Esophagus squamous epithelium (tissue), 5 donors: ENCODE measurements around the gene EMC8. TPM values are rescaled to one million over a fixed set of nuclear protein-coding genes. Genes with fewer than 3 reads are reported as not detected.
"Not testable (repeated sequence)": the region's sequence is repeated elsewhere in the genome, so short reads cannot be mapped to it uniquely, and the experiment has no call there.

Experiments used
- DNase-seq: peaks from one replicate; lab custom pipeline; 2025; lab: John Stamatoyannopoulos, UW
- H3K27ac ChIP-seq, 4 donors: fragments of 200-600 bp; sonication (generic); one replicate each; pipeline ENCODE4 v1.5.1; 2016 to 2019; ENCODE audit warnings: mild to moderate bottlenecking in 1 of 4
- H3K27me3 ChIP-seq, 4 donors: fragments of 200-600 bp; sonication (generic); 1 replicate in 3 of 4; 2 replicates in 1 of 4; pipeline versions ENCODE4 v1.5.1 to v1.6.0; 2017 to 2021; ENCODE audit warnings: antibody characterized with exemption in 1 of 4
- H3K36me3 ChIP-seq, 3 donors: fragments of 200-600 bp; sonication (generic); one replicate each; pipeline ENCODE4 v1.5.1; 2016 to 2019
- H3K4me1 ChIP-seq, 3 donors: fragments of 200-600 bp; sonication (generic); one replicate each; pipeline ENCODE4 v1.5.1; 2017 to 2019
- H3K4me3 ChIP-seq, 4 donors: fragments of 200-600 bp; sonication (generic); 1 replicate in 3 of 4; 2 replicates in 1 of 4; pipeline ENCODE4 v1.5.1; 2016 to 2019; ENCODE audit warnings: mild to moderate bottlenecking in 2 of 4, moderate library complexity in 1 of 4
- H3K9me3 ChIP-seq, 3 donors: fragments of 200-600 bp; sonication (generic); one replicate each; pipeline ENCODE4 v1.5.1; 2016 to 2019
- CTCF ChIP-seq, 6 experiments: fragments of 450-650 bp in 4 of 6; fragments of 200-600 bp in 2 of 6; sonication (generic) in 2 of 6; IDR thresholded peaks; one replicate each; pipeline ENCODE4 v1.5.1; 2016 to 2019; ENCODE audit warnings: antibody characterized with exemption in 6 of 6, mild to moderate bottlenecking in 4 of 6, moderate library complexity in 4 of 6
- POLR2A ChIP-seq, 4 donors: fragments of 450-650 bp; IDR thresholded peaks; one replicate each; pipeline ENCODE4 v1.6.1; 2017; ENCODE audit warnings: antibody characterized with exemption in 4 of 4, mild to moderate bottlenecking in 4 of 4, moderate library complexity in 3 of 4
- whole genome bisulfite sequencing, 2 donors: methylation state at CpG; one replicate each; pipeline ENCODE4 v1.1.5; 2018; 5-methylcytosine and 5-hydroxymethylcytosine counted together
- intact Hi-C: fragments of 100-400 bp; cut with DNase I; formaldehyde crosslinking; loops from one replicate; pipeline ENCODE4 v1.15.0; 2022
- total RNA-seq, 4 donors: library from RNA; depleted of rRNA; stranded (reverse); fragments of >200 nt; gene quantifications; one replicate each; pipeline ENCODE4 v1.1.0, GENCODE V29; 2016
- donor health status: DM: yes; HTN: yes; CAD: no.

The EMC8 gene
- total RNA-seq, 4 donors from 2014 or later = 18.7 to 32.4 (median 23.9) TPM

- Histone ChIP-seq H3K27me3 (peaks cover 0 to 68% (median 0%) of the 10 kb centered on the region in 4 donors), H3K4me3 (no peak overlapping the region), H3K4me1 (no peaks in the 10 kb centered on the region), H3K9me3 (no peaks in the 10 kb centered on the region), H3K27ac (no peak overlapping the region), H3K36me3 (no peaks in the 10 kb centered on the region)
- 66 to 77% methylated on average over 9 to 12 of the region's 21 CpGs for WGBS, 2 donors
- intact Hi-C loops = no loop called here
- no peak for DNase-seq
- TF ChIP-seq POLR2A (IDR thresholded peaks at IDR 0.05) = no peak
- no peak for TF ChIP-seq CTCF (IDR thresholded peaks at IDR 0.05)
These were observed 39.7 kb upstream of the EMC8 start for GRCh38 chr16:85838876-85839585.

- WGBS, 2 donors = 73 to 84% methylated on average over 9 to 11 of the region's 11 CpGs
- H3K27me3 ChIP-seq = peaks cover 0 to 71% (median 0%) of the 10 kb centered on the region in 4 donors
These were observed 39.0 kb upstream of the EMC8 start for GRCh38 chr16:85838381-85838780.

GRCh38 chr16:85837654-85838053, 38.3 kb upstream of the EMC8 start:
- H3K27ac ChIP-seq, H3K4me1 ChIP-seq, H3K9me3 ChIP-seq, intact Hi-C loops, H3K4me3 ChIP-seq, DNase-seq, H3K36me3 ChIP-seq: not testable (repeated sequence)
- WGBS, 2 donors = 76 to 79% methylated on average over 4 of the region's 4 CpGs
- H3K27me3 ChIP-seq = peaks cover 0 to 75% (median 0%) of the 10 kb centered on the region in 4 donors

More at GRCh38 chr16:85838381-85838780, 39.0 kb upstream of the EMC8 start:
- intact Hi-C loops = no loop called here
- no peak overlapping the region for H3K4me3 ChIP-seq
- no peaks in the 10 kb centered on the region for H3K36me3 ChIP-seq
- TF ChIP-seq POLR2A (IDR thresholded peaks at IDR 0.05) (no peak), CTCF (IDR thresholded peaks at IDR 0.05) (no peak)
- no peaks in the 10 kb centered on the region for H3K9me3 ChIP-seq
- H3K27ac ChIP-seq = no peak overlapping the region
- H3K4me1 ChIP-seq = no peaks in the 10 kb centered on the region
- DNase-seq = no peak

- Histone ChIP-seq H3K27me3 (peaks cover 0 to 80% (median 0%) of the 10 kb centered on the region in 4 donors), H3K4me3 (no peak overlapping the region), H3K4me1 (no peaks in the 10 kb centered on the region), H3K9me3 (no peaks in the 10 kb centered on the region), H3K27ac (no peak overlapping the region), H3K36me3 (no peaks in the 10 kb centered on the region)
- intact Hi-C loops = no loop called here
- no peak for DNase-seq
- no peak for TF ChIP-seq CTCF (IDR thresholded peaks at IDR 0.05)
- TF ChIP-seq POLR2A (IDR thresholded peaks at IDR 0.05) = no peak
- WGBS, 2 donors = 66 to 68% methylated on average over 16 to 17 of the region's 24 CpGs
These were observed 37.6 kb upstream of the EMC8 start for GRCh38 chr16:85836706-85837582.

GRCh38 chr16:85835956-85836705, 36.8 kb upstream of the EMC8 start:
- no peaks in the 10 kb centered on the region for H3K36me3 ChIP-seq
- H3K9me3 ChIP-seq = no peaks in the 10 kb centered on the region
- H3K4me3 ChIP-seq = no peak overlapping the region
- no peak for TF ChIP-seq POLR2A (IDR thresholded peaks at IDR 0.05)
- peaks cover 0 to 83% (median 0%) of the 10 kb centered on the region in 4 donors for H3K27me3 ChIP-seq
- 51 to 79% methylated on average over 9 to 15 of the region's 22 CpGs for WGBS, 2 donors
- intact Hi-C loops = no loop called here
- no peak overlapping the region for H3K27ac ChIP-seq
- no peaks in the 10 kb centered on the region for H3K4me1 ChIP-seq
- no peak for DNase-seq
